Measurements from ENCODE around the gene PAX5.

The PAX5 gene

GRCh38 chr9:36969216-36969771 lies 64.8 kb downstream of the PAX5 start:
- TF ChIP-seq MAX (IDR thresholded peaks at IDR 0.05) (no peak), EGR1 (IDR thresholded peaks at IDR 0.05) (no peak), YY1 (IDR thresholded peaks at IDR 0.05; ENCODE audit: low read depth) (no peak), NFIC (IDR thresholded peaks at IDR 0.05) (no peak), RAD21 (IDR thresholded peaks at IDR 0.05; ENCODE audit: low read depth) (no peak)

GRCh38 chr9:36968574-36969215 lies 65.4 kb downstream of the PAX5 start:
- TF ChIP-seq TCF12 (IDR thresholded peaks at IDR 0.05; ENCODE audit: low read depth) (no peak), REST (IDR thresholded peaks at IDR 0.05; ENCODE audit: low read depth) (no peak), TEAD4 (IDR thresholded peaks at IDR 0.05) (no peak)

DNA sequence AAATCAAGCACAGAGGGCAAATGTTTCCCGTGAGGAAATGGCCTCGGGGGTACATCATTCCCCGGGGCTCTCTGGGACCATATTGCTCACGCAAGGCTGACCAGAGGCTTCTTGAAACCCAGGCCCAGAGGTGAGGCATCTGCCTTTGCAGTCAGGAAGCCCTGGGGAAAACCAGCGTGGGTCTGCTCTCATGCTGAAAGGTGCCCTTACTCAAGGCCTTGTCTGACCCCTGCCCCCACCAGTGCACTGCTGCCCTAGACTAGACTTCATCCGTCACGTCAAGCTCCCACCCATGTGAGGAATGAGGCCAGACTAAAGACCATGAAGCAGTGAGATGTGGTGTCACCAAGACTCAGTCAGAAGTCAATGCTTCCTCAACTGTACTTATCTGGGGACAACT lies 66.1 kb downstream of the PAX5 start:
- TF ChIP-seq TCF12 (IDR thresholded peaks at IDR 0.05; ENCODE audit: low read depth), result no peak
- no peak for TF ChIP-seq TAF1 (IDR thresholded peaks at IDR 0.05; ENCODE audit: low read depth)
- TF ChIP-seq MAX (IDR thresholded peaks at IDR 0.05), result no peak
- no peak for TF ChIP-seq CEBPB (IDR thresholded peaks at IDR 0.05)
- no peak for TF ChIP-seq FOXM1 (IDR thresholded peaks at IDR 0.05; ENCODE audit: borderline replicate concordance, low read depth)
- no peak for TF ChIP-seq YY1 (IDR thresholded peaks at IDR 0.05; ENCODE audit: low read depth)
- no peak for TF ChIP-seq EGR1 (IDR thresholded peaks at IDR 0.05)
- no peak for TF ChIP-seq USF1 (IDR thresholded peaks at IDR 0.05)
- no peak for TF ChIP-seq CREB1 (IDR thresholded peaks at IDR 0.05; ENCODE audit: low read depth)
- no peak for TF ChIP-seq EP300 (IDR thresholded peaks at IDR 0.05; ENCODE audit: borderline replicate concordance)
- TF ChIP-seq ZBTB7A (IDR thresholded peaks at IDR 0.05; ENCODE audit: low read depth), result no peak
- TF ChIP-seq TEAD4 (IDR thresholded peaks at IDR 0.05), result no peak
- no peak for TF ChIP-seq NFIC (IDR thresholded peaks at IDR 0.05)
- no peak for TF ChIP-seq REST (IDR thresholded peaks at IDR 0.05; ENCODE audit: low read depth)
- no peak for TF ChIP-seq RAD21 (IDR thresholded peaks at IDR 0.05; ENCODE audit: low read depth)

DNA sequence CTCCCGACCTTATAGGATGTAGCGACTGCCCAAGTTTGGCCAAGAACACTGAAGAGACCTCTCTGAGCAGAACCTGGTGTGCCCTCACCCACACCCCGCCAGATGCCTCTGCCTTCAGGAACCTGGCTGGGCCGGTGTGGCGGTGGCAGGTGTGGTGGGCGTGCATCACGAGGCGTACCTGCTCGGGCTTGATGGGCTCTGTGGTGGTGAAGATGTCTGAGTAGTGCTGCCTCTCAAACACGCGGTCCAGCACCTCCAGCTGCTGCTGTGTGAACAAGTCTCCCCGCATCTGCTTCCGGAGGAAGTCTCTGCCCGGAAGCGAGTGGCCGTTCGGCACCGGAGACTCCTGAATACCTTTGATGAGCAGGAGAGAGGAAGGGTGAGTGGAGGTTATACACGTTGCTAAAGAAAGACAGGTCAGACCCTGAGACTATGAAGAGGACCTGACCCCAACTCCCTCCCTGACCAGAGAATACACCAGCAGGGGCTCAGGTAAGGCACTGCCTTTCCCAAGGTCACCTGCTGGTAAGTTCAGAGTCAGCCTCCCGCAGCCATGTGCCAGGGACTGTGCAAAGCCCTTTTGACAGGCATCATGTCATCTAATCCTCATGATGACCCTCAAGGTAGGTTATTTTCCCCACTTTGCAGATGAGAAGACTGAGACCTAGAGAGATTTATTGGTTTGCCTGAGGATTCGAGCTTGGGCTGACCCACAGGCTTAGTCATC lies 67.5 kb downstream of the PAX5 start:
- TF ChIP-seq TEAD4 (IDR thresholded peaks at IDR 0.05) (no peak), MAX (IDR thresholded peaks at IDR 0.05) (no peak), TCF12 (IDR thresholded peaks at IDR 0.05; ENCODE audit: low read depth) (no peak), ZBTB7A (IDR thresholded peaks at IDR 0.05; ENCODE audit: low read depth) (no peak), EP300 (IDR thresholded peaks at IDR 0.05; ENCODE audit: borderline replicate concordance) (no peak), EGR1 (IDR thresholded peaks at IDR 0.05) (no peak), RAD21 (IDR thresholded peaks at IDR 0.05; ENCODE audit: low read depth) (no peak), USF1 (IDR thresholded peaks at IDR 0.05) (no peak), CEBPB (IDR thresholded peaks at IDR 0.05) (no peak), CREB1 (IDR thresholded peaks at IDR 0.05; ENCODE audit: low read depth) (no peak), YY1 (IDR thresholded peaks at IDR 0.05; ENCODE audit: low read depth) (no peak), FOXM1 (IDR thresholded peaks at IDR 0.05; ENCODE audit: borderline replicate concordance, low read depth) (no peak), REST (IDR thresholded peaks at IDR 0.05; ENCODE audit: low read depth) (no peak), NFIC (IDR thresholded peaks at IDR 0.05) (no peak), TAF1 (IDR thresholded peaks at IDR 0.05; ENCODE audit: low read depth) (no peak)
